DOHH2 (cell line): Measurements from ENCODE around the gene MRPS34.

Source experiments
- H3F3A ChIP-seq: fragments of 200-600 bp; sonication (generic), shearing (Covaris generic); 2 replicates; pipeline ENCODE4 v1.6.0; 2016; ENCODE audit warnings: antibody characterized with exemption, mild to moderate bottlenecking; ENCODE audit not compliant: control insufficient read depth, insufficient read depth
- H3K27ac ChIP-seq: fragments of 200-600 bp; sonication (generic); 2 replicates; pipeline ENCODE4 v1.5.1; 2014; ENCODE audit warnings: low read depth, mild to moderate bottlenecking, low read length, moderate library complexity
- H3K27me3 ChIP-seq: fragments of 200-600 bp; sonication (generic); 2 replicates; pipeline ENCODE4 v1.6.1; 2014; ENCODE audit warnings: mild to moderate bottlenecking, low read length, mixed read lengths; ENCODE audit not compliant: control insufficient read depth
- H3K36me3 ChIP-seq: fragments of 200-600 bp; sonication (generic); 2 replicates; pipeline ENCODE4 v1.6.1; 2014; ENCODE audit warnings: mild to moderate bottlenecking, low read length, moderate library complexity, mixed read lengths; ENCODE audit not compliant: control insufficient read depth
- H3K4me1 ChIP-seq: fragments of 200-600 bp; sonication (generic); 2 replicates; pipeline ENCODE4 v1.6.1; 2014; ENCODE audit warnings: mild to moderate bottlenecking, low read length, mixed read lengths; ENCODE audit not compliant: control insufficient read depth
- H3K4me2 ChIP-seq: fragments of 200-600 bp; sonication (generic); 2 replicates; pipeline ENCODE4 v1.6.0; 2014; ENCODE audit warnings: mild to moderate bottlenecking, low read length, moderate library complexity
- H3K4me3 ChIP-seq: fragments of 200-600 bp; sonication (generic); 2 replicates; pipeline ENCODE4 v1.5.1; 2014; ENCODE audit warnings: mild to moderate bottlenecking, low read length, mixed read lengths
- H3K79me2 ChIP-seq: fragments of 200-600 bp; sonication (generic); 2 replicates; pipeline ENCODE4 v1.6.1; 2014; ENCODE audit warnings: mild to moderate bottlenecking, low read length, mixed read lengths; ENCODE audit not compliant: control insufficient read depth
- H3K9me2 ChIP-seq: fragments of 200-600 bp; sonication (generic); replicated peaks from 2 replicates; pipeline ENCODE4 v1.6.1; 2014; ENCODE audit warnings: mild to moderate bottlenecking, low read length, mixed read lengths; ENCODE audit not compliant: control insufficient read depth
- H3K9me3 ChIP-seq: fragments of 200-600 bp; sonication (generic); 2 replicates; pipeline ENCODE4 v1.6.1; 2014; ENCODE audit warnings: antibody characterized with exemption, low read length, mixed read lengths; ENCODE audit not compliant: control insufficient read depth, insufficient read depth
- H4K20me1 ChIP-seq: fragments of 200-600 bp; sonication (generic); 2 replicates; pipeline ENCODE4 v1.6.0; 2014; ENCODE audit warnings: low read depth, mild to moderate bottlenecking, antibody characterized with exemption, low read length, moderate library complexity; ENCODE audit not compliant: control insufficient read depth, insufficient read depth
- EZH2phosphoT487 ChIP-seq: fragments of 200-600 bp; sonication (generic); IDR thresholded peaks from 2 replicates; pipeline ENCODE4 v1.6.1; 2017; ENCODE audit warnings: borderline replicate concordance, mild to moderate bottlenecking, antibody characterized with exemption, low read length, moderate library complexity, mixed read lengths
- TF ChIP-seq, protein P1 (sequence below): fragments of 200-600 bp; sonication (generic); IDR thresholded peaks from one replicate; pipeline ENCODE4 v1.5.1; 2014; ENCODE audit warnings: antibody characterized with exemption, mild to moderate bottlenecking, low read depth, low read length; ENCODE audit not compliant: poor library complexity, severe bottlenecking

The MRPS34 gene

DNA sequence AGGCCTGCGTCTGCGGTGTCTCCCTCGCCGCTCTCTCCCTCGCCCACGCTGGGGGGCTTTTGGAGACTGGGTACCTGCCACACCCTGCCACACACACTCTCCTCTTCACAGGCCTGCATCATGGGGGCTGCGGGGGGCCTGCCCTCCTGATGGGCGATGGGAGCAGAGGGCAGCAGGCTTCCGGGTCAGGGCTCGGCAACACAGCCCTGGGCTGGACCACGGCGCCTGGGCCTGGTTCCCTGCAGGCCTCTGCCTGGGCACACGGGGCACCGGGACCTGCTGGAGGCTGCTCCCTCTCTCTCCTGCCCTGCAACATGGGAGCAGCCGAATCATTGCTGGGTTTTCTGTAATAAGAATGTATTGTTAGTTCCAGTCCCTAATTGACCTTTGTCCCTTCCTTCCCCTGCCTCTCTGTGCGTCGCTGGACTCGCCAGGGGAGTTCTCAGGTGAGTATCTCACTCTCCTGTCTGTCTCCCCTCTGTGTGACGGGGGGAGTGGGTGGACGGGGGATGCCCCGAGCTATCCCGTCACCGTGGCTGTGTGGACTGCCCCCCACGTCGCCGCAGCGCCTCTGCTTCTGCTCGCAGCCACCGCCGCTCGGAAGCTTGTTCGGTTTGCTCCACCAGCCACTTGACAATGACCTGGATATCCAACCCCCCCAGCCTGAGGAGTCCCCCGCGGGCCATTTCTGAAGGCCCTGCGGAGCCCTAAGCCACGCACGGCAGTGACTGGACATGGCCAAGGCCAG, 15.0 kb downstream of the MRPS34 start:
- Histone ChIP-seq H3K36me3 (peaks cover 42% of the 10 kb centered on the region), H3K4me1 (no peaks in the 10 kb centered on the region), H3K27me3 (no peaks in the 10 kb centered on the region), H3K27ac (no peak overlapping the region), H3K9me2 (no peaks in the 10 kb centered on the region), H3F3A (no peaks in the 10 kb centered on the region), H3K79me2 (no peaks in the 10 kb centered on the region), H4K20me1 (no peaks in the 10 kb centered on the region), H3K9me3 (no peaks in the 10 kb centered on the region), H3K4me2 (no peak overlapping the region), H3K4me3 (no peak overlapping the region)
- TF ChIP-seq EZH2phosphoT487: no peak
- TF ChIP-seq, protein P1, sequence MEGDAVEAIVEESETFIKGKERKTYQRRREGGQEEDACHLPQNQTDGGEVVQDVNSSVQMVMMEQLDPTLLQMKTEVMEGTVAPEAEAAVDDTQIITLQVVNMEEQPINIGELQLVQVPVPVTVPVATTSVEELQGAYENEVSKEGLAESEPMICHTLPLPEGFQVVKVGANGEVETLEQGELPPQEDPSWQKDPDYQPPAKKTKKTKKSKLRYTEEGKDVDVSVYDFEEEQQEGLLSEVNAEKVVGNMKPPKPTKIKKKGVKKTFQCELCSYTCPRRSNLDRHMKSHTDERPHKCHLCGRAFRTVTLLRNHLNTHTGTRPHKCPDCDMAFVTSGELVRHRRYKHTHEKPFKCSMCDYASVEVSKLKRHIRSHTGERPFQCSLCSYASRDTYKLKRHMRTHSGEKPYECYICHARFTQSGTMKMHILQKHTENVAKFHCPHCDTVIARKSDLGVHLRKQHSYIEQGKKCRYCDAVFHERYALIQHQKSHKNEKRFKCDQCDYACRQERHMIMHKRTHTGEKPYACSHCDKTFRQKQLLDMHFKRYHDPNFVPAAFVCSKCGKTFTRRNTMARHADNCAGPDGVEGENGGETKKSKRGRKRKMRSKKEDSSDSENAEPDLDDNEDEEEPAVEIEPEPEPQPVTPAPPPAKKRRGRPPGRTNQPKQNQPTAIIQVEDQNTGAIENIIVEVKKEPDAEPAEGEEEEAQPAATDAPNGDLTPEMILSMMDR: no peak

DNA sequence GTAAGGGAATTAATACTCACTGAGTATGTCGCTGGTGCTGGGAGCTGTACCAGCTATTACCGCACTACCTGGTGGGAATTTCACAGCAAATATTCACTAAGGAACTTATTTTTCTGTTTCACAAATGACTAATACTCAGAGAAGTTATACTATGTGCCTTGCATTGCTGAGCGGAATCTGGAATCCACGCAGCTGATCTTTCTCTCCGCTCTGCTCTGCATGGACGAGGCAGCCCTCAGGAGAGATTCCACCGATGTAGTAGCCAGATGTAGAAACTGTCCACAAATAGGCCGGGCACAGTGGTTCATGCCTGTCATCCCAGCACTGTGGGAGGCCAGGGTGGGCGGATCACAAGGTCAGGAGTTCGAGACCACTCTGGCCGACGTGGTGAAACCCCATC, 18.7 kb downstream of the MRPS34 start:
- TF ChIP-seq, protein P1: no peak
- TF ChIP-seq EZH2phosphoT487: no peak
- H3K36me3 ChIP-seq: peaks cover 36% of the 10 kb centered on the region

DNA sequence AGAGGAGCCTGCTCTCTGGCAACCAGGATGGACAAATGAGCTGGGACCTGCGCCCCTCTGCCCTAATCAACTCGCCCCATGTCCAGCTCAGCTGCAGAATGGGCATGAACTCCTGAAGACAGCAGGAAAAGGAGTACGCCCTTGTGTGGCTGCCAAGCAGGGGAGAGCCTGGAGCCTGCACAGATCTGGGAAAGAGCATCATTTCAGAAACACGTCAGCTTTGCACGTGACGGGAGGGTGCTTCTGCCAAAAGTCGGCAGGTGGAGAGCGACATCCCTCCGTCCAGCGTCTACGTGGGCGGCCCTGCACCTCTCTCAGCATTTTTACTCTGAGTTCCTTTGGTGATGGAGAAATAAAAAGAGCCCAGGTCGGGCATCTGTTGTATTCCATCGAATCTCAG, 20.1 kb downstream of the MRPS34 start:
- no peaks in the 10 kb centered on the region for H3K9me2 ChIP-seq
- H3K27ac ChIP-seq: no peak overlapping the region
- no peaks in the 10 kb centered on the region for H3K4me1 ChIP-seq
- H3K27me3 ChIP-seq: no peaks in the 10 kb centered on the region
- TF ChIP-seq, protein P1: no peak
- TF ChIP-seq EZH2phosphoT487: no peak
- peaks cover 50% of the 10 kb centered on the region for H3K36me3 ChIP-seq
- no peaks in the 10 kb centered on the region for H3F3A ChIP-seq
- H3K79me2 ChIP-seq: no peaks in the 10 kb centered on the region
- H3K4me3 ChIP-seq: no peak overlapping the region
- no peaks in the 10 kb centered on the region for H3K9me3 ChIP-seq
- H3K4me2 ChIP-seq: no peak overlapping the region
- H4K20me1 ChIP-seq: no peaks in the 10 kb centered on the region

More for the DNA sequence above, 18.7 kb downstream of the MRPS34 start:
- no peaks in the 10 kb centered on the region for H4K20me1 ChIP-seq
- H3K4me2 ChIP-seq: no peak overlapping the region
- no peaks in the 10 kb centered on the region for H3K9me2 ChIP-seq
- H3K27me3 ChIP-seq: no peaks in the 10 kb centered on the region
- no peaks in the 10 kb centered on the region for H3F3A ChIP-seq
- H3K27ac ChIP-seq: no peak overlapping the region
- H3K9me3 ChIP-seq: no peaks in the 10 kb centered on the region
- no peaks in the 10 kb centered on the region for H3K79me2 ChIP-seq
- H3K4me1 ChIP-seq: no peaks in the 10 kb centered on the region
- no peak overlapping the region for H3K4me3 ChIP-seq

DNA sequence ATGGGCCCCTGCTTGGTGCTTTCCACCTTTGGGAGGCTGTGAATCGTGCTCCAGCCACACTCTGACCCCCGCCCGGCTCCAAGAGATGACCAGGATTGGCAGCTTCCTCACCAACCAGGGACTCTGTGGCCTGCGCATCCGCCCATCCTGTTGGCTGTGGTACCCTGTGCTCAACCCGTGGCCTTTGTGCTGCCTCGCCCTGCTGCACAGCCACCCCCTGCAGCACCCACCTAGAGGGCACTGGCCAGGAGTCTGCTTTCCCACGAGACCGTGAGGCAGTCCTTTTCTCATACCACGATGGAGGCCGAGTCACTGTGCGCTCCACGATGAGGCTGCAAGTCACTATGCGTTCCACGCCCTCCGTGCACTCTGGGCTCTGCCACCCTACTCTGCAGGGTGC, 21.0 kb downstream of the MRPS34 start:
- H3K79me2 ChIP-seq: no peaks in the 10 kb centered on the region
- H3K4me1 ChIP-seq: no peaks in the 10 kb centered on the region
- peaks cover 54% of the 10 kb centered on the region for H3K36me3 ChIP-seq
- H3K4me3 ChIP-seq: no peak overlapping the region
- no peaks in the 10 kb centered on the region for H3K9me3 ChIP-seq
- no peaks in the 10 kb centered on the region for H3F3A ChIP-seq
- H3K9me2 ChIP-seq: no peaks in the 10 kb centered on the region
- H3K27ac ChIP-seq: no peak overlapping the region
- no peaks in the 10 kb centered on the region for H3K27me3 ChIP-seq
- TF ChIP-seq, protein P1: no peak
- TF ChIP-seq EZH2phosphoT487: no peak
- H4K20me1 ChIP-seq: no peaks in the 10 kb centered on the region
- no peak overlapping the region for H3K4me2 ChIP-seq
